ENCODE data around the gene AGPAT4. TPM values are rescaled to one million over a fixed set of nuclear protein-coding genes. Genes with fewer than 3 reads are reported as not detected.

AGPAT4 gene
- total RNA-seq, 1 experiment from 2014 or later: 9.2 TPM

- Mint-ChIP-seq H3K4me3 (ENCODE audit: unreplicated experiment) (no peak overlapping the region), H3K27ac (ENCODE audit: unreplicated experiment) (no peak overlapping the region), H3K9me3 (ENCODE audit: unreplicated experiment) (peaks cover 13% of the 10 kb centered on the region), H3K27me3 (ENCODE audit: insufficient read depth, unreplicated experiment) (no peaks in the 10 kb centered on the region), H3K4me1 (ENCODE audit: low read depth, unreplicated experiment) (peaks cover 11% of the 10 kb centered on the region), H3K36me3 (ENCODE audit: insufficient read depth, unreplicated experiment) (peaks cover 7% of the 10 kb centered on the region)
- ChIA-PET CTCF (no interaction called here), POLR2A (no interaction called here)
- DNase-seq: no peak
- BruUV-seq (replicated peaks): no TSS peak
- Histone ChIP-seq H3K4me3 (ENCODE audit: low read depth, low read length) (no peak overlapping the region), H3K36me3 (ENCODE audit: control insufficient read depth, insufficient read depth, low read length) (no peaks in the 10 kb centered on the region), H3K27me3 (replicated peaks; ENCODE audit: control insufficient read depth, insufficient read depth, low read length) (no peaks in the 10 kb centered on the region), H3K9me3 (no peaks in the 10 kb centered on the region), H3K4me1 (peaks cover 8% of the 10 kb centered on the region)
- intact Hi-C loops (cut with micrococcal nuclease; ENCODE audit: unreplicated experiment): no loop called here
- no peak for TF ChIP-seq CTCF (IDR thresholded peaks at IDR 0.05; ENCODE audit: insufficient read depth in 1 of 2, low read depth in 1 of 2, low read length in 1 of 2, severe bottlenecking in 1 of 2, unreplicated experiment in 1 of 2)
Measured at GRCh38 chr6:161276605-161277155, 2.8 kb upstream of the AGPAT4 start.

GRCh38 chr6:161274898-161275297, 1.0 kb upstream of the AGPAT4 start:
- no peaks in the 10 kb centered on the region for H3K27me3 Mint-ChIP-seq (ENCODE audit: insufficient read depth, unreplicated experiment)
- no peaks in the 10 kb centered on the region for H3K9me3 ChIP-seq
- no peak for DNase-seq
- CTCF ChIA-PET: interaction anchor here (1.8 kb wide), 1 partner anchor 79 kb away, joined by 5 read pairs; no protein-coding TSS in a partner anchor
- no peaks in the 10 kb centered on the region for H3K36me3 ChIP-seq (ENCODE audit: control insufficient read depth, insufficient read depth, low read length)
- H3K27me3 ChIP-seq (replicated peaks; ENCODE audit: control insufficient read depth, insufficient read depth, low read length): no peaks in the 10 kb centered on the region
- H3K4me1 ChIP-seq: peaks cover 8% of the 10 kb centered on the region
- no peak for TF ChIP-seq CTCF (IDR thresholded peaks at IDR 0.05; ENCODE audit: insufficient read depth in 1 of 2, low read depth in 1 of 2, low read length in 1 of 2, severe bottlenecking in 1 of 2, unreplicated experiment in 1 of 2)
- H3K4me3 Mint-ChIP-seq (ENCODE audit: unreplicated experiment): peak overlapping the region; percentile 95
- H3K4me1 Mint-ChIP-seq (ENCODE audit: low read depth, unreplicated experiment): peaks cover 18% of the 10 kb centered on the region
- H3K9me3 Mint-ChIP-seq (ENCODE audit: unreplicated experiment): no peaks in the 10 kb centered on the region
- peak overlapping the region; percentile 25 for H3K27ac Mint-ChIP-seq (ENCODE audit: unreplicated experiment)
- intact Hi-C loops (cut with micrococcal nuclease; ENCODE audit: unreplicated experiment): loop anchor here (1.0 to 5.0 kb wide), 3 partner anchors 46 to 133 kb away; no protein-coding TSS in a partner anchor
- peaks cover 10% of the 10 kb centered on the region for H3K36me3 Mint-ChIP-seq (ENCODE audit: insufficient read depth, unreplicated experiment)
- no TSS peak for BruUV-seq (replicated peaks)
- H3K4me3 ChIP-seq (ENCODE audit: low read depth, low read length): no peak overlapping the region
- POLR2A ChIA-PET: interaction anchor here (0.9 kb wide), 1 partner anchor 46 kb away, joined by 4 read pairs; no protein-coding TSS in a partner anchor

- H3K9me3 ChIP-seq: no peaks in the 10 kb centered on the region
- intact Hi-C loops (cut with micrococcal nuclease; ENCODE audit: unreplicated experiment): loop anchor here (1.0 to 5.0 kb wide), 3 partner anchors 45 to 132 kb away; no protein-coding TSS in a partner anchor
- Mint-ChIP-seq H3K9me3 (ENCODE audit: unreplicated experiment) (no peaks in the 10 kb centered on the region), H3K27me3 (ENCODE audit: insufficient read depth, unreplicated experiment) (no peaks in the 10 kb centered on the region), H3K27ac (ENCODE audit: unreplicated experiment) (peak overlapping the region; percentile 91), H3K4me3 (ENCODE audit: unreplicated experiment) (peak overlapping the region; percentile 95), H3K36me3 (ENCODE audit: insufficient read depth, unreplicated experiment) (peaks cover 10% of the 10 kb centered on the region), H3K4me1 (ENCODE audit: low read depth, unreplicated experiment) (peaks cover 18% of the 10 kb centered on the region)
- peaks cover 8% of the 10 kb centered on the region for H3K4me1 ChIP-seq
- H3K4me3 ChIP-seq (ENCODE audit: low read depth, low read length): peak overlapping the region; percentile 45
- no peak for DNase-seq
- no TSS peak for BruUV-seq (replicated peaks)
- H3K36me3 ChIP-seq (ENCODE audit: control insufficient read depth, insufficient read depth, low read length): no peaks in the 10 kb centered on the region
- H3K27me3 ChIP-seq (replicated peaks; ENCODE audit: control insufficient read depth, insufficient read depth, low read length): no peaks in the 10 kb centered on the region
- no peak for TF ChIP-seq CTCF (IDR thresholded peaks at IDR 0.05; ENCODE audit: insufficient read depth in 1 of 2, low read depth in 1 of 2, low read length in 1 of 2, severe bottlenecking in 1 of 2, unreplicated experiment in 1 of 2)
- CTCF ChIA-PET: interaction anchor here (1.1 to 1.8 kb wide), 2 partner anchors 79 to 97 kb away, joined by 5 to 8 read pairs; no protein-coding TSS in a partner anchor
- POLR2A ChIA-PET: interaction anchor here (0.6 to 1.0 kb wide), 3 partner anchors 27 to 70 kb away, joined by 3 to 7 read pairs (median 4); no protein-coding TSS in a partner anchor
Measured at GRCh38 chr6:161274488-161274858, 612 bp upstream of the AGPAT4 start.
